Mesendoderm (in vitro differentiated cells): ENCODE data around the gene MAGEA4.

Source experiments
- DNase-seq: peaks from one replicate; pipeline ENCODE4 v3.0.0; 2013
- H2AK5ac ChIP-seq: 2 replicates; pipeline ENCODE4 v1.6.1; 2013; ENCODE audit warnings: low read length, inconsistent platforms
- H2BK120ac ChIP-seq: 2 replicates; pipeline ENCODE4 v1.6.1; 2013; ENCODE audit warnings: low read depth, mild to moderate bottlenecking, low read length, moderate library complexity, mixed read lengths
- H2BK15ac ChIP-seq: replicated peaks from 2 replicates; pipeline ENCODE4 v1.6.1; 2013; ENCODE audit warnings: low read depth, mild to moderate bottlenecking, moderate library complexity
- H2BK5ac ChIP-seq: 2 replicates; pipeline ENCODE4 v1.6.1; 2013; ENCODE audit warnings: low read length, inconsistent platforms
- H3K18ac ChIP-seq: 2 replicates; pipeline ENCODE4 v1.6.1; 2013; ENCODE audit warnings: mild to moderate bottlenecking, low read length, mixed read lengths
- H3K23ac ChIP-seq: one replicate; pipeline ENCODE4 v1.6.1; 2013; ENCODE audit warnings: low read length
- H3K27ac ChIP-seq: 2 replicates; pipeline ENCODE4 v1.5.1; 2013; ENCODE audit warnings: low read depth, mild to moderate bottlenecking, inconsistent platforms, low read length, moderate library complexity
- H3K27me3 ChIP-seq: 2 replicates; pipeline ENCODE4 v1.6.1; 2013; ENCODE audit warnings: low read length, control low read depth, mild to moderate bottlenecking, inconsistent platforms; ENCODE audit not compliant: insufficient read depth, poor library complexity
- H3K36me3 ChIP-seq: 2 replicates; pipeline ENCODE4 v1.6.1; 2013; ENCODE audit warnings: low read length, inconsistent platforms; ENCODE audit not compliant: control insufficient read depth, insufficient read depth
- H3K4ac ChIP-seq: one replicate; pipeline ENCODE4 v1.6.1; 2013; ENCODE audit warnings: low read depth, mild to moderate bottlenecking, low read length, moderate library complexity
- H3K4me1 ChIP-seq: 2 replicates; pipeline ENCODE4 v1.6.1; 2013; ENCODE audit warnings: low read depth, low read length, inconsistent platforms; ENCODE audit not compliant: control insufficient read depth
- H3K4me2 ChIP-seq: 2 replicates; pipeline ENCODE4 v1.6.1; 2013; ENCODE audit warnings: low read length
- H3K4me3 ChIP-seq: 2 replicates; pipeline ENCODE4 v1.5.1; 2013; ENCODE audit warnings: mild to moderate bottlenecking, low read length
- H3K56ac ChIP-seq: one replicate; pipeline ENCODE4 v1.6.1; 2013; ENCODE audit warnings: low read length
- H3K79me1 ChIP-seq: 2 replicates; pipeline ENCODE4 v1.6.1; 2013; ENCODE audit warnings: low read length, inconsistent platforms
- H3K79me2 ChIP-seq: 2 replicates; pipeline ENCODE4 v1.6.1; 2013; ENCODE audit warnings: mild to moderate bottlenecking, low read length; ENCODE audit not compliant: control insufficient read depth, insufficient read depth
- H3K9ac ChIP-seq: 2 replicates; pipeline ENCODE4 v1.6.1; 2013; ENCODE audit warnings: low read length, inconsistent platforms
- H4K5ac ChIP-seq: one replicate; pipeline ENCODE4 v1.6.1; 2013; ENCODE audit warnings: low read length
- H4K8ac ChIP-seq: one replicate; pipeline ENCODE4 v1.6.1; 2013; ENCODE audit warnings: low read depth, mild to moderate bottlenecking, control low read depth, low read length, moderate library complexity
- WGBS: extraction: QIAGEN DNeasy Blood & Tissue Kit; methylation state at CpG from one replicate; pipeline ENCODE4 v1.1.7; 2013; ENCODE audit warnings: low lambda C conversion rate, missing lambda C conversion rate; ENCODE audit not compliant: insufficient coverage; ENCODE audit errors: extremely low coverage; 5-methylcytosine and 5-hydroxymethylcytosine counted together

The MAGEA4 gene

GRCh38 chrX:151920530-151920929, 7.8 kb downstream of the MAGEA4 start:
- Histone ChIP-seq H3K79me1 (no peaks in the 10 kb centered on the region), H3K9ac (no peak overlapping the region), H2BK15ac (no peak overlapping the region), H3K36me3 (no peaks in the 10 kb centered on the region), H3K4me1 (no peaks in the 10 kb centered on the region), H3K4me2 (no peak overlapping the region), H3K27me3 (no peaks in the 10 kb centered on the region), H3K27ac (no peak overlapping the region), H3K56ac (no peak overlapping the region), H4K8ac (no peak overlapping the region), H2BK5ac (no peak overlapping the region), H3K23ac (no peak overlapping the region), H3K4me3 (no peak overlapping the region), H4K5ac (no peak overlapping the region), H2AK5ac (no peak overlapping the region), H2BK120ac (no peak overlapping the region), H3K4ac (no peak overlapping the region), H3K18ac (no peak overlapping the region), H3K79me2 (no peaks in the 10 kb centered on the region)
- DNase-seq = no peak
- no CpG with 5 or more reads among the region's 6 CpGs for WGBS

GRCh38 chrX:151921292-151921691, 8.6 kb downstream of the MAGEA4 start:
- H3K4me1 ChIP-seq = no peaks in the 10 kb centered on the region
- WGBS = no CpG with 5 or more reads among the region's 10 CpGs
- H3K18ac ChIP-seq = no peak overlapping the region
- H3K79me1 ChIP-seq = no peaks in the 10 kb centered on the region
- H2BK5ac ChIP-seq = no peak overlapping the region
- no peak overlapping the region for H3K9ac ChIP-seq
- H3K23ac ChIP-seq = no peak overlapping the region
- H2AK5ac ChIP-seq = no peak overlapping the region
- no peak overlapping the region for H4K8ac ChIP-seq
- H3K56ac ChIP-seq = no peak overlapping the region
- no peaks in the 10 kb centered on the region for H3K27me3 ChIP-seq
- no peaks in the 10 kb centered on the region for H3K79me2 ChIP-seq
- no peak overlapping the region for H3K4ac ChIP-seq
- H2BK120ac ChIP-seq = no peak overlapping the region
- H2BK15ac ChIP-seq = no peak overlapping the region
- H3K4me3 ChIP-seq = no peak overlapping the region
- H3K27ac ChIP-seq = no peak overlapping the region
- no peaks in the 10 kb centered on the region for H3K36me3 ChIP-seq
- no peak overlapping the region for H3K4me2 ChIP-seq
- no peak for DNase-seq
- H4K5ac ChIP-seq = no peak overlapping the region

GRCh38 chrX:151921866-151922265, 9.2 kb downstream of the MAGEA4 start:
- Histone ChIP-seq H2BK120ac (no peak overlapping the region), H3K79me1 (no peaks in the 10 kb centered on the region), H2BK5ac (no peak overlapping the region), H3K9ac (no peak overlapping the region), H4K8ac (no peak overlapping the region), H3K4ac (no peak overlapping the region), H3K79me2 (no peaks in the 10 kb centered on the region), H2BK15ac (no peak overlapping the region), H3K4me3 (no peak overlapping the region), H3K4me1 (no peaks in the 10 kb centered on the region), H3K56ac (no peak overlapping the region), H3K18ac (no peak overlapping the region), H3K27ac (no peak overlapping the region), H3K23ac (no peak overlapping the region), H3K36me3 (no peaks in the 10 kb centered on the region), H4K5ac (no peak overlapping the region), H3K4me2 (no peak overlapping the region), H2AK5ac (no peak overlapping the region), H3K27me3 (no peaks in the 10 kb centered on the region)
- DNase-seq = no peak
- WGBS = no CpG with 5 or more reads among the region's 5 CpGs

GRCh38 chrX:151922692-151923091, 10.0 kb downstream of the MAGEA4 start:
- Histone ChIP-seq H2AK5ac (no peak overlapping the region), H3K18ac (no peak overlapping the region), H3K4me2 (no peak overlapping the region), H3K79me1 (no peaks in the 10 kb centered on the region), H4K8ac (no peak overlapping the region), H4K5ac (no peak overlapping the region), H3K23ac (no peak overlapping the region), H3K4me1 (no peaks in the 10 kb centered on the region), H3K4me3 (no peak overlapping the region), H3K9ac (no peak overlapping the region), H2BK5ac (no peak overlapping the region), H2BK120ac (no peak overlapping the region), H3K27ac (no peak overlapping the region), H3K79me2 (no peaks in the 10 kb centered on the region), H3K27me3 (no peaks in the 10 kb centered on the region), H3K36me3 (no peaks in the 10 kb centered on the region), H3K56ac (no peak overlapping the region), H3K4ac (no peak overlapping the region), H2BK15ac (no peak overlapping the region)
- WGBS = no CpG with 5 or more reads among the region's 5 CpGs
- DNase-seq = no peak

- H2BK120ac ChIP-seq = no peak overlapping the region
- H3K56ac ChIP-seq = no peak overlapping the region
- no peak for DNase-seq
- no peaks in the 10 kb centered on the region for H3K79me1 ChIP-seq
- no peaks in the 10 kb centered on the region for H3K4me1 ChIP-seq
- no peak overlapping the region for H4K5ac ChIP-seq
- H3K4ac ChIP-seq = no peak overlapping the region
- no peak overlapping the region for H3K27ac ChIP-seq
- no peak overlapping the region for H3K9ac ChIP-seq
- H3K4me3 ChIP-seq = no peak overlapping the region
- H3K23ac ChIP-seq = no peak overlapping the region
- no peak overlapping the region for H3K18ac ChIP-seq
- no peak overlapping the region for H4K8ac ChIP-seq
- no peak overlapping the region for H2AK5ac ChIP-seq
- no peaks in the 10 kb centered on the region for H3K79me2 ChIP-seq
- no peak overlapping the region for H3K4me2 ChIP-seq
- no peaks in the 10 kb centered on the region for H3K27me3 ChIP-seq
- H2BK15ac ChIP-seq = no peak overlapping the region
- H3K36me3 ChIP-seq = no peaks in the 10 kb centered on the region
- no peak overlapping the region for H2BK5ac ChIP-seq
- no CpG with 5 or more reads among the region's 6 CpGs for WGBS
Observed at GRCh38 chrX:151923648-151924047, 11.0 kb downstream of the MAGEA4 start.

GRCh38 chrX:151929126-151929525, 16.4 kb downstream of the MAGEA4 start:
- Histone ChIP-seq H3K79me1 (no peaks in the 10 kb centered on the region), H2AK5ac (no peak overlapping the region), H3K56ac (no peak overlapping the region), H2BK15ac (no peak overlapping the region), H3K18ac (no peak overlapping the region), H2BK5ac (no peak overlapping the region), H4K5ac (no peak overlapping the region), H3K79me2 (no peaks in the 10 kb centered on the region), H4K8ac (no peak overlapping the region), H3K4me3 (no peak overlapping the region), H3K9ac (no peak overlapping the region), H3K23ac (no peak overlapping the region), H3K4me1 (no peaks in the 10 kb centered on the region), H3K27ac (no peak overlapping the region), H2BK120ac (no peak overlapping the region), H3K4ac (no peak overlapping the region), H3K27me3 (no peaks in the 10 kb centered on the region), H3K4me2 (no peak overlapping the region), H3K36me3 (no peaks in the 10 kb centered on the region)
- no CpG with 5 or more reads among the region's 4 CpGs for WGBS
- DNase-seq = no peak
